ENCODE measurements around the gene TNP1.

- TF ChIP-seq, protein P1, sequence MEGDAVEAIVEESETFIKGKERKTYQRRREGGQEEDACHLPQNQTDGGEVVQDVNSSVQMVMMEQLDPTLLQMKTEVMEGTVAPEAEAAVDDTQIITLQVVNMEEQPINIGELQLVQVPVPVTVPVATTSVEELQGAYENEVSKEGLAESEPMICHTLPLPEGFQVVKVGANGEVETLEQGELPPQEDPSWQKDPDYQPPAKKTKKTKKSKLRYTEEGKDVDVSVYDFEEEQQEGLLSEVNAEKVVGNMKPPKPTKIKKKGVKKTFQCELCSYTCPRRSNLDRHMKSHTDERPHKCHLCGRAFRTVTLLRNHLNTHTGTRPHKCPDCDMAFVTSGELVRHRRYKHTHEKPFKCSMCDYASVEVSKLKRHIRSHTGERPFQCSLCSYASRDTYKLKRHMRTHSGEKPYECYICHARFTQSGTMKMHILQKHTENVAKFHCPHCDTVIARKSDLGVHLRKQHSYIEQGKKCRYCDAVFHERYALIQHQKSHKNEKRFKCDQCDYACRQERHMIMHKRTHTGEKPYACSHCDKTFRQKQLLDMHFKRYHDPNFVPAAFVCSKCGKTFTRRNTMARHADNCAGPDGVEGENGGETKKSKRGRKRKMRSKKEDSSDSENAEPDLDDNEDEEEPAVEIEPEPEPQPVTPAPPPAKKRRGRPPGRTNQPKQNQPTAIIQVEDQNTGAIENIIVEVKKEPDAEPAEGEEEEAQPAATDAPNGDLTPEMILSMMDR (IDR thresholded peaks at IDR 0.05 in 8 of 11, conservative IDR thresholded peaks at IDR 0.05 in 3 of 11) = no peak
- TF ChIP-seq POLR2A (IDR thresholded peaks at IDR 0.05) (no peak), POLR2AphosphoS5 (IDR thresholded peaks at IDR 0.05) (no peak)
Observed at GRCh38 chr2:216862628-216863398, 2.9 kb upstream of the TNP1 start.
